Pulmonary artery endothelial cell (primary cell): ENCODE results near the gene HLA-B. TPM values are rescaled to one million over a fixed set of nuclear protein-coding genes. Genes with fewer than 3 reads are reported as not detected.
A peak's percentile ranks its signal among the peaks of the same experiment; 100 is the strongest.
"Not testable (repeated sequence)": the region's sequence is repeated elsewhere in the genome, so short reads cannot be mapped to it uniquely, and the experiment has no call there.

Source experiments
- DNase-seq: peaks from one replicate; pipeline ENCODE4 v3.0.0-alpha.2; 2011; ENCODE audit warnings: low read depth, low spot score
- total RNA-seq: library from RNA; depleted of rRNA; stranded (reverse); fragments of >200 nt; gene quantifications from 2 replicates; pipeline ENCODE4 v1.2.3, GENCODE V29; 2014

Gene HLA-B
- total RNA-seq, result 180 and 538 TPM in 2 replicates

DNA sequence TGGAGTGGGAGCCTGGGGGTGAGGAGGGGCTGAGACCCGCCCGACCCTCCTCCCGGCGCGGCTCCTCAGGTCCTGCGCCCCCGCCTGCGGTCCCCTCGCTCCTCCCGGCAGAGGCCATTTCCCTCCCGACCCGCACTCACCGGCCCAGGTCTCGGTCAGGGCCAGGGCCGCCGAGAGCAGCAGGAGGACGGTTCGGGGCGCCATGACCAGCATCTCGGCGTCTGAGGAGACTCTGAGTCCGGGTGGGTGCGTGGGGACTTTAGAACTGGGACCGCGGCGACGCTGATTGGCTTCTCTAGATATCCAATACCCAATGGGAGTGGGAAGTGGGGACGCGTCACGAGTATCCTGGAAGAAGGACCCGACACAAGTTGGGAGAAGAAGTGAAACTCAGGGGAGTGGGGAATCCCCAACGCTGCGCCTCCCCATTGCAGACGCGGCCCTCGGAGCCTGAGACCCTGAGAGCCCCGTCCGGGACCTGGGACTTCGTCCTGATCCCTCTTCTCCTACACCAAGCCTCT, at the start of gene HLA-B:
Gene HLA-B, minus strand, starts transcription at position 234 of the 521 bp plus-strand sequence. Its CDS starts 21 bp downstream, at position 213.
- DNase-seq, result peak; percentile 69

DNA sequence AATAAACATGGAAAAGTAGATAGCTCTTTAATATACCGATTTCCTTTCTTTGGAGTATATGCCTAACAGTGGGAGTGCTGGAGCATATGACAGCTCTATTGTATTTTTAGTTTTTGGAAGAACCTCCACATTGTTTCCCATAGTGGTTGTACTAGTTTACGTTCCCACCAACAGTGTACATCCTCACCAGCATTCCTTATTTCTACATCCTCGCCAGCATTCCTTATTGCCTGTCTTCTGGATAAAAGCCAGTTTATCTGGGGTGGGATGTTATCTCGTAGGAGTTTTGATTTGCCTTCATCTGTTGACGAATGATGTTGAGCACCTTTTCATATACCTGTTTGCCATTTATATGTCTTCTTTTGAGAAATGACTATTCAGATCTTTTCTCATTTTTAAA, 49.0 kb upstream of the HLA-B start:
- DNase-seq, result no peak

- not testable (repeated sequence) for DNase-seq
Observed at GRCh38 chr6:31404061-31404364, 47.0 kb upstream of the HLA-B start.

GRCh38 chr6:31403283-31404060, 46.5 kb upstream of the HLA-B start, which contains the start of gene MICA:
Gene MICA, plus strand, starts transcription at chr6:31403595. Its CDS starts 38 bp downstream, at chr6:31403633.
- peak; percentile 64 for DNase-seq

GRCh38 chr6:31402324-31403282, 45.6 kb upstream of the HLA-B start:
- no peak for DNase-seq

- peak; percentile 32 for DNase-seq
Observed at GRCh38 chr6:31401403-31401802, 44.4 kb upstream of the HLA-B start.

GRCh38 chr6:31400467-31401289, 43.7 kb upstream of the HLA-B start:
- no peak for DNase-seq

DNA sequence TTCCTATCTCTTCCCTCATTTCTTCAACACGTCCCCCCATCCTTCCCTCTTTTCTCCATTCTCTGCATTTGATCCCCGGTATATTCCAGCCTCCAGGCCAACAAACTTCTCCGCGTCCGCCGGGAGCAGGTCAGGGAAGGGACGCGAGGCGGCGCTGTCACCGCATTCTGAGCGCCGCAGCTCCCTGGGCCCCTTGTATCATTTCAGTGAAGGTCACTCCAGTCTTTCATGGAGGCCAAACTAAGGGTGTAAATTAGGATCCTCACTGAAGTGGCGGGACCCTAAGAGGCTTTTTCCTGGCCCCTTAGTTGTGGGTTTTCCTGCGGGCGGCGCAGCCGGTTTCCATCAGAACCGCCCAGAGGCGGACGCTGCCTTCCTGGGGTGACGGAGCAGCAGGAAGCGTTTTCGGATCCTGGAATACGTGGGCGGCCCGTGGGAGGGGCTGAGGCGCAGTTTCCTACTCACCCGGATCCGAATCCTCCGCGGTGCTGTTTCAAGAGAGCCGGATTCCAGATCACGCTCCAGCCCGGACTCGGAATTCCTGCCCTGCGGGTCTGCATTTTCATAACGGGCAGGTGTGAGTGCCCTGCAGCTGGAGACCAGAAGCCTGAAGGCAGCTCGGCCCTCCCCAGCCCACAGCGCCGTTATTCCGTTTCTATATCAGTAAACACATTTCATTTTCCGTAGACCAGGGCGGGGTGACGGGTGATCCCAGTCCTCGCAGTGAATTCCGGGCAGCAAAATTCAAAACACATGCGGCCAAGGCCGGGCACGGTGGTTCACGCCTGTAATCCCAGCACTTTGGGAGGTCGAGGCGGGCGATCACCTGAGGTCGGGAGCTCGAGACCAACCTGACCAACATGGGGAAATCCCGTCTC, 42.8 kb upstream of the HLA-B start:
- DNase-seq, result peak; percentile 67

DNA sequence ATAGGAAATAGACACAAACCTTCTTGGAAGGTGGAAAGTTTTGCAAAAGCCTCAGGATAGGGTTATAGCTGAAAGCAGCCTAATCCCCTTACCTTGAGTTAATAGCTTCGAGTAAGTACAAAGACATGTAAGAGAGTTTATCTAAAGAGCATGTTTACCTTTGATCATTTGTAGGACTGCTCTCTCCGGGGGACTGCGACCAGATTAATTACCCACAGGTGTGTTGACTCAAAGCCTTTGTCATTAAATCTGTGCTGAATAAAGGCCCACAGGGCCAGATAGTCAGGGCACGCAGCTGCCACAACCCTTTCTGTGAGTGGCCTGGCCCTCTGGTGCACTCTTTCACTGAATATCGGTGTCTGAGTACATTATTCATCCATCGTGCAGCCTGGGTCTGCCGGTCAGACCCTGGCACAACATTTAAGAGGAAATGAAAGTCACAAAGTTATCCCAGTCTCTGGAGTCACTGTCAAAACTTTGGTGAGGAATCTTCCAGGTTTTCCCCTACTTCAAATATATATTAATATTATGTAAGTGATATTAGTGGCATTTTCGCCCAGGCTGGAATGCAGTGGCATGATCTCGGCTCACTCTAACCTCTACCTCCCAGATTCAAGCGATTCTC, 41.0 kb upstream of the HLA-B start:
- no peak for DNase-seq

GRCh38 chr6:31397153-31397499, 40.1 kb upstream of the HLA-B start:
- DNase-seq, result not testable (repeated sequence)

DNA sequence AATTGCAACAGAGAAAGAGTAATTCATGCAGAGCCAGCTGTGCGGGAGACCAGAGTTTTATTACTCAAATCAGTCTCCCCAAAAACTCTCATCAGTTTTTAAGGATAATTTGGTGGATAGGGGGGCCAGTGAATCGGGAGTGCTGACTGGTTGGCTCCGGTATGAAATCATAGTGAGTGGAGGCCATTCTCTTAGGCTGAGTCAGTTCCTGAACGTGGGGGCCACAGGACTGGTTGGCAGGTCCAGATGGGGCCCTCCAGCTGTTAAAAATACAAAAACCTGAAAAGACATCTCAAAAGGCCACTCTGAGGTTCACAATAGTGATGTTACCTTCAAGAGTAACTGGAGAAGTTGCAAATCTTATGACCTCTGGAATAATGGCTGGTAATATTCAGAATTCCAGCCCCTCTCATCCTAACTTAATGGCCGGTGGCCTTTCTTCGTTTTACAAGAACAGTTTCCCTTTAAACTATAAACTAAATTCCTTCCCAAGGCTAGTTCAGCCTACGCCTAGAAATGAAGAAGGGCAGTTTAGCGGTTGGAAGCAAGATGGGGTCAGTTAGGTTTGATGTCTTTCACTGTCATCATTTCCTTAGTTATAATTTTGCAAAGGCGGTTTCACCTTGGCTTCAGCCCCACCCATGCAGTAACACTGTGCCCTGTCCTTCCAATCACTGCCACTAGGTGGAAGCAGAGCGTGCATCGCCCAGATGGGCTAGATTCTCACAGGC, 39.6 kb upstream of the HLA-B start:
- DNase-seq, result peak; percentile 32

DNA sequence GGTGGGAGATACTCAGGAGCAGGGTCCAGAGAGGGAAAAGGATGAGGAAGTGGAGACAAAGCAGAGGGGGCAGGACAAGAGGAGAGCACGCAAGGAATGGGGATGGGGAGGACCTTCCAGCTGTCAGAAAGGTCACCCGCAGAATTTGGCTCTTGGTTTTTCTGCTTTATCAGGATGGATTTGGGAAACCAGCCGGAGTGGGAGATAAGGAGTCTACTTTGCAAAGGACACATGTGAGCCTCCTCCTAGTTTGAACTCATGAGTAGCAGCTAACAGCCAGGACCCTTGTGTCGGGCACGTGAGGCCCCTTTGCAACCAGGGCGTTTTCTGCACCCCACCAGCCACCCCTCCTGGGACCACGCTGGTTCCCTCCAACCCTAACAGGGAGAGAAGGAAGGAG, 38.9 kb upstream of the HLA-B start:
- no peak for DNase-seq

GRCh38 chr6:31394381-31394780, 37.4 kb upstream of the HLA-B start:
- DNase-seq, result no peak

DNA sequence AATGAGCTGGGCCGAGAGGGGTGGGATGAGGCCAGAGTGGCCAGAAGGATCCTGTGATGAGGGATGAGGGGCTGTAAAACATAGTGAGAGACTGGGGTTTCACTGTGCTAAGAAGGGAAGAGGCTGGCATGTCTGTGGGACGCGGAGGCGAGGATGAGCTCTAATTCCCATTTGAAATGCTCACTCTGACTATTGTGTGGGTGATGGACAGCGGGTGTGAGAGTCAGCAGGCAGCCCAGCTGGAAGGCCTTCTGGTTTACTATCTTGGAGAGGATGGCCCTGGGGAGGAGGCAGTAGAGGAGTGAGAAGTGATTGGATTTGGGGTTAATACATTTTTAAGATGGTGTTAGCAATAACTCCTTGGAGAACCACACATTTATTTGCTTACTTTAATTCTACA, 37.0 kb upstream of the HLA-B start:
- DNase-seq, result no peak

GRCh38 chr6:31389802-31390132, 32.8 kb upstream of the HLA-B start:
- not testable (repeated sequence) for DNase-seq

- DNase-seq, result not testable (repeated sequence)
Observed at GRCh38 chr6:31388916-31389801, 32.2 kb upstream of the HLA-B start.

DNA sequence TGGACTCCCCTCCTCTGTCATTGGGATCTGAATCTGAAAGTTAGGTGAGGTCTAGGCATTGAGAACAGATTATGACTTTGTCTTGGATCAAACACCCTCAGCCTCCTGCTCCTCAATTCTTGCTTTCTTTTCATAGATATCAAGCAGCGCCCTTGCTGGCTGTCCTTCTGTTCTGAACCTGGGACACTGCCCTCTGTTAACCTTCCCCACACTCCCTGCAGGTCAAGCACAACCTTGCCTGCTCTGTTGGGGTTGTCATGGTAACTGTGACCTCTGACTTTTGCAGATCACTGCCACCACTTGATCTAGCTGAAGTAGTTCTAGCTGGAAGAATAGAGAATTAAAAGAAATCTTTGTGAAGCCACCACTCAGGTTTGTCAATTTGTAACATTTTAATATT, 30.0 kb upstream of the HLA-B start:
- DNase-seq, result no peak

DNA sequence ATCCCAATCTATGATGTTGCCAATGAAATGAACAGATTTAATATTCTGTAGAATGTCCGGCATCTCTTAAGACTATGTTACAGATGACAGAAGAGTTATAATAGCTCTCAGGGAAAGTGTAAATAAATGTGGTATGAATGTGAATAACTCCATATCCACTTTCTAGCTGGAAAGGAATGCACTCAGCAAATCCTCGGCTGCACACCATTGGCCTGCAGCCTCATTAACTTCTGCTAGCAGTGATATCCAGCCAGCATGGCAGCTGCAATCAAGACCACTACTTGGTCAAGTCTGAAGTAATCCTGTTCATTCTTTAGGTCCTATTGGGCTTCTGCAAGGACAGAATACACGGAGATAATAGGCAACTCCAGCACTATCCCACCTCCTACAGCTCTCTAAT, 29.1 kb upstream of the HLA-B start:
- DNase-seq, result no peak
